Smooth muscle cell (in vitro differentiated cells): ENCODE results near the gene BCAS4. TPM values are rescaled to one million over a fixed set of nuclear protein-coding genes. Genes with fewer than 3 reads are reported as not detected.

Source experiments
- DNase-seq: peaks from one replicate; lab custom pipeline; 2025; ENCODE audit not compliant: unreplicated experiment; lab: John Stamatoyannopoulos, UW
- H2AFZ ChIP-seq: fragments of 200-600 bp; sonication (generic); 2 replicates; pipeline ENCODE4 v1.6.0; 2016; ENCODE audit warnings: antibody characterized with exemption, low read depth, mild to moderate bottlenecking
- H3F3A ChIP-seq: fragments of 200-600 bp; sonication (generic); 2 replicates; pipeline ENCODE4 v1.6.0; 2017; ENCODE audit warnings: antibody characterized with exemption, low read depth
- H3K27ac ChIP-seq: fragments of 200-600 bp; sonication (generic); 2 replicates; pipeline ENCODE4 v1.5.1; 2016; ENCODE audit warnings: low read depth, mild to moderate bottlenecking
- H3K27me3 ChIP-seq: fragments of 200-600 bp; sonication (generic); 2 replicates; pipeline ENCODE4 v1.6.1; 2016; ENCODE audit warnings: low read depth, mild to moderate bottlenecking
- H3K36me3 ChIP-seq: fragments of 200-600 bp; sonication (generic); 2 replicates; pipeline ENCODE4 v1.5.1; 2016; ENCODE audit warnings: low read depth
- H3K4me1 ChIP-seq: fragments of 200-600 bp; sonication (generic); 2 replicates; pipeline ENCODE4 v1.5.1; 2016; ENCODE audit warnings: low read depth
- H3K4me2 ChIP-seq: fragments of 200-600 bp; sonication (generic); 2 replicates; pipeline ENCODE4 v1.6.0; 2016; ENCODE audit warnings: mild to moderate bottlenecking
- H3K4me3 ChIP-seq: fragments of 200-600 bp; sonication (generic); 2 replicates; pipeline ENCODE4 v1.5.1; 2016; ENCODE audit warnings: mild to moderate bottlenecking
- H3K79me2 ChIP-seq: fragments of 200-600 bp; sonication (generic); 2 replicates; pipeline ENCODE4 v1.6.0; 2016; ENCODE audit warnings: low read depth, mild to moderate bottlenecking
- H3K9ac ChIP-seq: fragments of 200-600 bp; sonication (generic); 2 replicates; pipeline ENCODE4 v1.6.0; 2016; ENCODE audit warnings: low read depth
- H3K9me3 ChIP-seq: fragments of 200-600 bp; sonication (generic); replicated peaks from 2 replicates; pipeline ENCODE4 v1.5.1; 2016; ENCODE audit warnings: low read depth
- H4K20me1 ChIP-seq: fragments of 200-600 bp; sonication (generic); 2 replicates; pipeline ENCODE4 v1.6.0; 2016; ENCODE audit warnings: low read depth
- WGBS: methylation state at CpG from one replicate; pipeline ENCODE4 v1.1.7; 2016; ENCODE audit warnings: low lambda C conversion rate; 5-methylcytosine and 5-hydroxymethylcytosine counted together
- polyA plus RNA-seq: library from polyadenylated mRNA; unstranded; fragments of >200 nt; fragmentation: Nextera tagmentation; extraction: Ambion mirVana; gene quantifications from 2 replicates; pipeline ENCODE4 v1.2.1, GENCODE V29; 2016
- total RNA-seq: library from RNA; depleted of rRNA; stranded (reverse); fragments of >200 nt; gene quantifications from 2 replicates; pipeline ENCODE4 v1.2.3, GENCODE V29; 2014
- TF ChIP-seq, protein P1 (sequence below): fragments of 200-600 bp; sonication (generic); IDR thresholded peaks from 2 replicates; pipeline ENCODE4 v1.5.1; 2017; ENCODE audit warnings: borderline replicate concordance, mild to moderate bottlenecking, antibody characterized with exemption; ENCODE audit not compliant: insufficient read depth, poor library complexity, severe bottlenecking

Gene BCAS4
- total and polyA plus RNA-seq, 2 experiments from 2014 or later: 5.3 to 14.1 TPM

DNA sequence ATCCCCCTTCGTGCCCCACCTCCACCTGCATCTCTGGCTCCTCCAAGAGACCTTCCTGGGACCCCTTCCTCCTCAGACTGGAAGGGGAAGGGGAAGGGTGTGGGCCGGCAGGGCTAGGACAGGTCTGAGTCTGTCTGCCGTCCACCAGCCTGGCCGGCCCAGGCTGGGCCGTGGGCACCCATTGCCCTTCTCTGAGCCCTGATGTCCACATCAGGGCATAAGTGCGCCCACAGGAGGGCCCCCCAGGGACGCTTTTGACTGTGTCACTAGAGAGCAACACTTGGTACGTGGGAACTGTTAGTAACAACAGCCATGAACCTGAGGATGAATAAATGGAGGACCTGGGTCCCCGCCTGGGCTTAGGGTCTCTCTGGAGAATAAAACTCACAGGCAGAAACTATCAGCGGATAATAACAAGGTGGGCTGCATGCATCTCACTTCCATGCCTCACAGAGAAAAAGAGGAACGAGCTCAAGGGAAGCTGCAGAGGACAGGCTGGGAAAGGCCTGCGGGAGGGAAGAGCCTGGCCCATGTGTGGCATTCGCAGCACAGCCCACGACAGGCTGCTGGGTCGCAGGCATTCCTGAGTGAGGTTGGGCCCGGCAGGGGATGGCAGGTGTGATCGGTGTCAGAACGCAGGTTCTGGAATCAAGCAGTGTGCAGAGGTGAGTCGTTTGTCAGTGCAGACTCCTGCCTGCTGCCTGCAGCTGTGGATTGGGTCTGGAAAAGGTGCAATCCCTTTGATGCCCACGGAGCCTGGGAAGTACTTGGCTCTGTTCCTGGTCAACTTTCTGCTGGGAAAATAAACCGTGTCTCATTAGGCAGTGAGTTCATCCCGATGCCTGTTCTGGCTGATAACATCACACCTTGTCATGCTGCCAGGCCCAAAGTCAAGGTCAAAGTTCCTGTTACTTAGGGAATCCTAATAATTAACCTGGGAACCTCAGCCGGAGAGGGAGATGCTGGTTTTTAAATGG, 60.9 kb downstream of the BCAS4 start:
- no peak for DNase-seq
- no peaks in the 10 kb centered on the region for H3F3A ChIP-seq
- no peak overlapping the region for H3K4me3 ChIP-seq
- H4K20me1 ChIP-seq: no peaks in the 10 kb centered on the region
- H3K27me3 ChIP-seq: no peaks in the 10 kb centered on the region
- no peaks in the 10 kb centered on the region for H3K4me1 ChIP-seq
- 64% methylated on average over 22 of the region's 23 CpGs for WGBS
- H3K9me3 ChIP-seq: no peaks in the 10 kb centered on the region
- no peak overlapping the region for H3K4me2 ChIP-seq
- no peaks in the 10 kb centered on the region for H3K36me3 ChIP-seq
- no peak overlapping the region for H2AFZ ChIP-seq
- no peaks in the 10 kb centered on the region for H3K79me2 ChIP-seq
- H3K9ac ChIP-seq: no peak overlapping the region
- TF ChIP-seq, protein P1, sequence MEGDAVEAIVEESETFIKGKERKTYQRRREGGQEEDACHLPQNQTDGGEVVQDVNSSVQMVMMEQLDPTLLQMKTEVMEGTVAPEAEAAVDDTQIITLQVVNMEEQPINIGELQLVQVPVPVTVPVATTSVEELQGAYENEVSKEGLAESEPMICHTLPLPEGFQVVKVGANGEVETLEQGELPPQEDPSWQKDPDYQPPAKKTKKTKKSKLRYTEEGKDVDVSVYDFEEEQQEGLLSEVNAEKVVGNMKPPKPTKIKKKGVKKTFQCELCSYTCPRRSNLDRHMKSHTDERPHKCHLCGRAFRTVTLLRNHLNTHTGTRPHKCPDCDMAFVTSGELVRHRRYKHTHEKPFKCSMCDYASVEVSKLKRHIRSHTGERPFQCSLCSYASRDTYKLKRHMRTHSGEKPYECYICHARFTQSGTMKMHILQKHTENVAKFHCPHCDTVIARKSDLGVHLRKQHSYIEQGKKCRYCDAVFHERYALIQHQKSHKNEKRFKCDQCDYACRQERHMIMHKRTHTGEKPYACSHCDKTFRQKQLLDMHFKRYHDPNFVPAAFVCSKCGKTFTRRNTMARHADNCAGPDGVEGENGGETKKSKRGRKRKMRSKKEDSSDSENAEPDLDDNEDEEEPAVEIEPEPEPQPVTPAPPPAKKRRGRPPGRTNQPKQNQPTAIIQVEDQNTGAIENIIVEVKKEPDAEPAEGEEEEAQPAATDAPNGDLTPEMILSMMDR: no peak
- no peak overlapping the region for H3K27ac ChIP-seq

DNA sequence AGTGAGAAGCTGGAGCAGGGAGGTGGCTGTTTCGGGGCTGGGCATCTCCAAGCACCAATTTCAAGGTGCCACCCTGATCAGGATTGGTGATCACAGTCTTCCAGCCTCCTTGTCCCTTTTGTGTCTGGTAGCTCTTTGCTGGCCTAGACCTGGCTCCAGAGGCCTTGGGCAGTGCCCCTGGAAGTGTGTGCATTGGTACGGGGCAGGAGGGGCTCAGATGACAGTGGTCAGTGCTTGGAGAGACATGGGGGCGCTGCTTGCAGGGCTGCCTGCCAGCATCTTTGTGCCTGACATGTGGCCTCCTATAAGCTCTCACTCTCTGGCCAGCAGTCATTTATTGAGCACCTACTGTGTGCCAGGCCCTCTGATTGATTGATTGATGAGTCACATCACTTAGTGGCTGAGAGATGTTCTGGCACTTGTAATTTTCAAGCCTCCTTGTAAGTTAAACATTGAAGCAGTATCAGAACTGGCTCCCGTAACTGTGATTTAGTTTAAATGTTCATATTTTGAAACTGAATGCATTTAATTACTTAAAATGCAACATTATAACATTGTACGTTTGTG, 61.7 kb downstream of the BCAS4 start:
- no peak overlapping the region for H3K4me3 ChIP-seq
- H3K27me3 ChIP-seq: no peaks in the 10 kb centered on the region
- H3K9ac ChIP-seq: no peak overlapping the region
- no peaks in the 10 kb centered on the region for H3K9me3 ChIP-seq
- H3K27ac ChIP-seq: no peak overlapping the region
- no peak for DNase-seq
- 92% methylated on average over 5 of the region's 5 CpGs for WGBS
- TF ChIP-seq, protein P1: no peak
- H3K4me2 ChIP-seq: no peak overlapping the region
- H3K36me3 ChIP-seq: no peaks in the 10 kb centered on the region
- H3K4me1 ChIP-seq: no peaks in the 10 kb centered on the region
- no peaks in the 10 kb centered on the region for H3F3A ChIP-seq
- H2AFZ ChIP-seq: no peak overlapping the region
- H3K79me2 ChIP-seq: no peaks in the 10 kb centered on the region
- no peaks in the 10 kb centered on the region for H4K20me1 ChIP-seq

DNA sequence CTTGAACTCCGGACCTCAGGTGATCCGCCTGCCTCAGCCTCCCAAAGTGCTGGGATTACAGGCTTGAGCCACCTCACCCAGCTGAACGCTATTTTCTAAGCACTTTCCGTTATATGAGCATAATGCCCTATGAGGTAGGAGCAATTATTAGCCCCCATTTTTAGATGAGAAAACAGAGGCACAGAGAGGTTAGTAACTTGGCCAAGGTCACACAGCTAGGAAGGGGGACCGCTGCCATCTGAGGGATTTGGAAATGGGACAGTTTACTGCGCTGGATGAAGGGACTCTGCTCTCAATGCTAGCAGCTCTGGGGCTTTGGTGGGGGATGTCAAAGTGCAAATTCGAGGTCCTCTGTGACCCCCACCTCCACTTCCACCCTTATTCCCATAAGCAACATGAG, 62.5 kb downstream of the BCAS4 start:
- H2AFZ ChIP-seq: no peak overlapping the region
- no peaks in the 10 kb centered on the region for H3K4me1 ChIP-seq
- no peak overlapping the region for H3K4me3 ChIP-seq
- H3K9ac ChIP-seq: no peak overlapping the region
- H3K9me3 ChIP-seq: no peaks in the 10 kb centered on the region
- H3K27me3 ChIP-seq: no peaks in the 10 kb centered on the region
- no peaks in the 10 kb centered on the region for H3K36me3 ChIP-seq
- no peak for DNase-seq
- H3K4me2 ChIP-seq: no peak overlapping the region
- H4K20me1 ChIP-seq: no peaks in the 10 kb centered on the region
- H3K79me2 ChIP-seq: no peaks in the 10 kb centered on the region
- H3F3A ChIP-seq: no peaks in the 10 kb centered on the region
- H3K27ac ChIP-seq: no peak overlapping the region
- 94% methylated on average over 7 of the region's 7 CpGs for WGBS
- TF ChIP-seq, protein P1: no peak
